Endothelial cell of umbilical vein (primary cell): ENCODE measurements around the gene UBXN11.
A peak's percentile ranks its signal among the peaks of the same experiment; 100 is the strongest.

Experiments
- GATA2 ChIP-seq: IDR thresholded peaks from 2 replicates; pipeline ENCODE4 v1.7.0; 2011; ENCODE audit warnings: low read depth, mild to moderate bottlenecking, moderate library complexity, mixed read lengths, low read length; ENCODE audit not compliant: insufficient read length, insufficient read depth
- JUN ChIP-seq: IDR thresholded peaks from 2 replicates; pipeline ENCODE4 v1.6.1; 2011; ENCODE audit warnings: borderline replicate concordance, low read depth; ENCODE audit not compliant: insufficient read length, insufficient read depth
- MYC ChIP-seq: IDR thresholded peaks from one replicate; pipeline ENCODE4 v1.6.1; 2011; ENCODE audit warnings: mild to moderate bottlenecking, low read depth, low read length
- POLR2A ChIP-seq: IDR thresholded peaks from 2 replicates; pipeline ENCODE4 v1.6.1; 2012; ENCODE audit warnings: low read depth, mild to moderate bottlenecking, control low read depth, low read length
- POLR2AphosphoS5 ChIP-seq: IDR thresholded peaks from 2 replicates; pipeline ENCODE4 v1.6.1; 2012; ENCODE audit warnings: low read depth, mild to moderate bottlenecking, control low read depth, low read length, moderate library complexity; ENCODE audit not compliant: insufficient read depth
- TF ChIP-seq, protein P1 (sequence below), 2 donors: IDR thresholded peaks; 1 replicate in 1 of 2; 2 replicates in 1 of 2; pipeline ENCODE4 v1.5.1; 2011; ENCODE audit warnings: low read length in 2 of 2, mild to moderate bottlenecking in 2 of 2, moderate library complexity in 2 of 2, control low read depth in 1 of 2, inconsistent platforms in 1 of 2, low read depth in 1 of 2; ENCODE audit not compliant: insufficient read depth in 1 of 2; ENCODE audit errors: extremely low read depth in 1 of 2
- TF ChIP-seq, protein P2 (sequence below): IDR thresholded peaks from 2 replicates; pipeline ENCODE4 v1.6.1; 2011; ENCODE audit not compliant: insufficient read depth, insufficient read length

DNA sequence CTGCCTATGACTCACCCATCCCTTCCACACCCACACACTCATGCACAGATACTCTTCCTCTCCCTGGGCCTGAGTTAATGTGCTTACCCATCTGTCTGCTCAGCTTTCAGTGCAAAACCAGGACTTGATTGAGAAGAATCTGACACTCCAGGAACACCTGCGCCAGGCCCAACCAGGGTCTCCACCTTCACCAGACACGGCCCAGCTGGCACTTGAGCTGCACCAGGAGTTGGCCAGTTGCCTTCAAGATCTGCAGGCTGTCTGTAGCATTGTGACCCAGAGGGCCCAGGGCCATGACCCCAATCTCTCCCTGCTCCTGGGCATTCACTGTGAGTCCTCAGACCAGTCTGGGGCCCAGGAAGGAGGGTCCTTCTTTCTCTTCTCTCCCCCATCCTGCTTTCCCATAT, 30.0 kb downstream of the UBXN11 start:
- no peak for TF ChIP-seq POLR2A
- TF ChIP-seq, protein P1, sequence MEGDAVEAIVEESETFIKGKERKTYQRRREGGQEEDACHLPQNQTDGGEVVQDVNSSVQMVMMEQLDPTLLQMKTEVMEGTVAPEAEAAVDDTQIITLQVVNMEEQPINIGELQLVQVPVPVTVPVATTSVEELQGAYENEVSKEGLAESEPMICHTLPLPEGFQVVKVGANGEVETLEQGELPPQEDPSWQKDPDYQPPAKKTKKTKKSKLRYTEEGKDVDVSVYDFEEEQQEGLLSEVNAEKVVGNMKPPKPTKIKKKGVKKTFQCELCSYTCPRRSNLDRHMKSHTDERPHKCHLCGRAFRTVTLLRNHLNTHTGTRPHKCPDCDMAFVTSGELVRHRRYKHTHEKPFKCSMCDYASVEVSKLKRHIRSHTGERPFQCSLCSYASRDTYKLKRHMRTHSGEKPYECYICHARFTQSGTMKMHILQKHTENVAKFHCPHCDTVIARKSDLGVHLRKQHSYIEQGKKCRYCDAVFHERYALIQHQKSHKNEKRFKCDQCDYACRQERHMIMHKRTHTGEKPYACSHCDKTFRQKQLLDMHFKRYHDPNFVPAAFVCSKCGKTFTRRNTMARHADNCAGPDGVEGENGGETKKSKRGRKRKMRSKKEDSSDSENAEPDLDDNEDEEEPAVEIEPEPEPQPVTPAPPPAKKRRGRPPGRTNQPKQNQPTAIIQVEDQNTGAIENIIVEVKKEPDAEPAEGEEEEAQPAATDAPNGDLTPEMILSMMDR (IDR thresholded peaks at IDR 0.05; ENCODE audit: extremely low read depth in 1 of 2, insufficient read depth in 1 of 2, low read depth in 1 of 2, low read length in 2 of 2) = no peak
- TF ChIP-seq MYC = no peak
- TF ChIP-seq, protein P2, sequence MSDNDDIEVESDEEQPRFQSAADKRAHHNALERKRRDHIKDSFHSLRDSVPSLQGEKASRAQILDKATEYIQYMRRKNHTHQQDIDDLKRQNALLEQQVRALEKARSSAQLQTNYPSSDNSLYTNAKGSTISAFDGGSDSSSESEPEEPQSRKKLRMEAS = no peak
- peak; percentile 1 for TF ChIP-seq POLR2AphosphoS5
- TF ChIP-seq JUN = no peak
- TF ChIP-seq GATA2 = no peak
